ENCODE measurements around the gene RBP3. TPM values are rescaled to one million over a fixed set of nuclear protein-coding genes. Genes with fewer than 3 reads are reported as not detected.

Gene RBP3
- total RNA-seq (not detected), polyA plus RNA-seq (not detected)
- long read RNA-seq, donor 1 = 0 reads
- long read RNA-seq, donor 2 = 0 reads
- long read RNA-seq, donor 3 = 0 reads

GRCh38 chr10:47348138-47348651 lies at the start of gene RBP3:
Gene RBP3, plus strand, starts transcription at chr10:47348363. Its CDS starts 122 bp downstream, at chr10:47348485.
- intact Hi-C loops (cut with DNase I) = no loop called here

GRCh38 chr10:47298715-47299114 lies 49.4 kb upstream of the RBP3 start:
- no peak for TF ChIP-seq POLR2A (IDR thresholded peaks at IDR 0.05)
- TF ChIP-seq CTCF (IDR thresholded peaks at IDR 0.05) = no peak

More at GRCh38 chr10:47348138-47348651, at the start of gene RBP3:
- no peak for DNase-seq
- Histone ChIP-seq H3K4me3 (no peak within 1 kb of the TSS), H3K9me3 (no peaks in the 10 kb centered on the region), H3K27me3 (peaks cover 0 to 5% (median 0%) of the 10 kb centered on the region in 9 donors), H3K4me1 (no peaks in the 10 kb centered on the region), H3K36me3 (no peaks in the 10 kb centered on the region), H3K27ac (no peak within 1 kb of the TSS)
- 79 to 89% (median 88%) methylated on average over 2 to 5 of the region's 5 CpGs for WGBS, 4 donors
- TF ChIP-seq CTCF (IDR thresholded peaks at IDR 0.05) = no peak
- no peak for ATAC-seq

GRCh38 chr10:47299611-47300428 lies 48.3 kb upstream of the RBP3 start, which contains the start of gene GDF10:
Gene GDF10, plus strand, starts transcription at chr10:47300197. Its CDS starts 455 bp downstream, at chr10:47300652.
- DNase-seq = no peak
- no peaks in the 10 kb centered on the region for H3K36me3 ChIP-seq
- peaks cover 0 to 39% (median 17%) of the 10 kb centered on the region in 9 donors for H3K27me3 ChIP-seq
- TF ChIP-seq CTCF (IDR thresholded peaks at IDR 0.05) = no peak
- no peak for TF ChIP-seq POLR2A (IDR thresholded peaks at IDR 0.05)
- ATAC-seq = peak in 3 of 4 donors; percentile 14 to 46 (median 34)
- intact Hi-C loops (cut with DNase I) = no loop called here
- H3K4me1 ChIP-seq = peaks cover 0 to 13% (median 5%) of the 10 kb centered on the region in 12 donors
- WGBS, 4 donors = 7 to 35% (median 20%) methylated on average over 7 to 64 of the region's 64 CpGs
- peak within 1 kb of the TSS in 2 of 12 donors; percentile 28 to 42 for H3K27ac ChIP-seq
- peak within 1 kb of the TSS; percentile 26 to 65 (median 50) for H3K4me3 ChIP-seq
- no peaks in the 10 kb centered on the region for H3K9me3 ChIP-seq

More at GRCh38 chr10:47298715-47299114, 49.4 kb upstream of the RBP3 start:
- H3K27me3 ChIP-seq = peaks cover 0 to 39% (median 17%) of the 10 kb centered on the region in 9 donors
- H3K36me3 ChIP-seq = no peaks in the 10 kb centered on the region
- ATAC-seq (no peak), DNase-seq (no peak)
- H3K4me3 ChIP-seq = no peak overlapping the region
- H3K9me3 ChIP-seq = no peaks in the 10 kb centered on the region
- H3K4me1 ChIP-seq = peaks cover 0 to 13% (median 5%) of the 10 kb centered on the region in 12 donors
- 64 to 72% (median 67%) methylated on average over 1 of the region's 1 CpG for WGBS, 4 donors
- H3K27ac ChIP-seq = peak overlapping the region in 1 of 12 donors; percentile 12
- intact Hi-C loops (cut with DNase I) = no loop called here

GRCh38 chr10:47300429-47300931 lies 47.7 kb upstream of the RBP3 start:
- DNase-seq = no peak
- peak in 2 of 4 donors; percentile 45 to 63 for ATAC-seq
- 3 to 11% (median 3%) methylated on average over 17 to 57 of the region's 57 CpGs for WGBS, 4 donors
- H3K27me3 ChIP-seq = peaks cover 0 to 39% (median 17%) of the 10 kb centered on the region in 9 donors
- H3K27ac ChIP-seq = peak overlapping the region in 1 of 12 donors; percentile 42
- H3K9me3 ChIP-seq = no peaks in the 10 kb centered on the region
- peaks cover 0 to 13% (median 5%) of the 10 kb centered on the region in 12 donors for H3K4me1 ChIP-seq
- H3K36me3 ChIP-seq = no peaks in the 10 kb centered on the region
- H3K4me3 ChIP-seq = peak overlapping the region; percentile 26 to 65 (median 50)
- TF ChIP-seq CTCF (IDR thresholded peaks at IDR 0.05) (peak in 4 of 12 donors; percentile 13 to 24 (median 16)), POLR2A (IDR thresholded peaks at IDR 0.05) (no peak)
- intact Hi-C loops (cut with DNase I) = no loop called here

Measured in heart left ventricle (tissue), 16 donors.